COR-L47 (cell line): ENCODE measurements around the gene GNG13.
"Not testable (repeated sequence)": the region's sequence is repeated elsewhere in the genome, so short reads cannot be mapped to it uniquely, and the experiment has no call there.

Experiments used
- DNase-seq: peaks from one replicate; lab custom pipeline; 2025; lab: John Stamatoyannopoulos, UW

GNG13 gene

DNA sequence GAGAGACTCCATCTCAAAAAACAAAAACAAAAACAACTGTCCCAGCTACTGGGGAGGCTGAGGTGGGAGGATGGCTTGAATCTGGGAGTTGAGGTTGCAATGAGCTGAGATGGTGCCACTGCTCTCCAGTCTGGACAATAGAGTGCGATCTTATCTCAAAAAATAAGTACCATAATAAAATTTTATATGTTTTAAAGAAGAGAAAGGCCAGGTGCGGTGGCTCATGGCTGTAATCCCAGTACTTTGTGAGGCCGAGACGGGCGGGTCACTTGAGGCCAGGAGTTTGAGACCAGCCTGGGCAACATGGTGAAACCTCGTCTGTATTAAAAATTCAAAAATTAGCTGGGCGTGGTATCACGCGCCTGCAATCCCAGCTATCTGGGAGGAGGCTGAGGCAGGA is 23.7 kb downstream of the GNG13 start:
- no peak for DNase-seq

DNA sequence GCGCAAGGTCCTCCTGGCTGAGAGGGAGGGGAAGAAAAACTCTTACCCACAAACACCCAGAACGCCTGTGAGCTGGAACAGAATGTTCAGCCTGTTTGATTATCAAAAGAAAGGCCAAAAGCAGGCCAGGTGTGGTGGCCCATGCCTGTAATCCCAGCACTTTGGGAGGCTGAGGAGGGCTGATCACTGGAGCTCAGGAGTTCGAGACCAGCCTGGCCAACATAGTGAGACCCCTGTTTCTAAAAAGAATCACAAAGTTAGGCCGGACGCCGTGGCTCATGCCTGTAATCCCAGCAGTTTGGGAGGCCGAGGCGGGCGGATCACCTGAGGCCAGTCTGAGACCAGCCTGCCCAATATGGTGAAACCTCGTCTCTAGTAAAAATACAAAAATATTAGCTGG is 24.2 kb downstream of the GNG13 start:
- not testable (repeated sequence) for DNase-seq

DNA sequence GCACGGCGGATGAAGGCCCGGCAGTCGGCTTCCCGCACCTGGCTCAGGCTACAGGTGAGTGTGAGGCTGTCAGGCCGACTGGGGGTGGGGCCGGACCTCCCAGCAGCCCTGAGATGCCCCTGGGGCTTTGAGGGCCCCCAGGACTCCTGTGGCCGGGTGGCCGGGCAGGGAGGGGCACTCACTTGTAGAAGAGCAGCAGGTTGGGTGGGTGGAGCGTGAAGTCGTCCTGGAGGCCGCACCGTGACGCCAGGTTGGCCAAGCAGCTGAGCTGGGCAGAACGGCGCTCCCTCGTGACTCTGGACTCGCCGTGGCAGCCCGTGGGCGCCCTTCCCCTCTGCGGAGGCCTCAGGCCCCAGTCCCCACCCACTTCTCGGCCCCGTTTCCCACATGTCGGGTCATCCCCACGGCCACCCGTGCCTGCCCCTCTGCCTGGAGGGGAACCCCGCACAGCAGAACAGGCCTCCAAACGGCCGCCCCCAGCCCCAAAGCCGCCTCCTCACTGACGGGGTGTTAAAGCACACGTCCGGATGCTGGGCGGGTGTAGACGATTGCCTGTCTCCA is 25.2 kb downstream of the GNG13 start:
- DNase-seq, result no peak

DNA sequence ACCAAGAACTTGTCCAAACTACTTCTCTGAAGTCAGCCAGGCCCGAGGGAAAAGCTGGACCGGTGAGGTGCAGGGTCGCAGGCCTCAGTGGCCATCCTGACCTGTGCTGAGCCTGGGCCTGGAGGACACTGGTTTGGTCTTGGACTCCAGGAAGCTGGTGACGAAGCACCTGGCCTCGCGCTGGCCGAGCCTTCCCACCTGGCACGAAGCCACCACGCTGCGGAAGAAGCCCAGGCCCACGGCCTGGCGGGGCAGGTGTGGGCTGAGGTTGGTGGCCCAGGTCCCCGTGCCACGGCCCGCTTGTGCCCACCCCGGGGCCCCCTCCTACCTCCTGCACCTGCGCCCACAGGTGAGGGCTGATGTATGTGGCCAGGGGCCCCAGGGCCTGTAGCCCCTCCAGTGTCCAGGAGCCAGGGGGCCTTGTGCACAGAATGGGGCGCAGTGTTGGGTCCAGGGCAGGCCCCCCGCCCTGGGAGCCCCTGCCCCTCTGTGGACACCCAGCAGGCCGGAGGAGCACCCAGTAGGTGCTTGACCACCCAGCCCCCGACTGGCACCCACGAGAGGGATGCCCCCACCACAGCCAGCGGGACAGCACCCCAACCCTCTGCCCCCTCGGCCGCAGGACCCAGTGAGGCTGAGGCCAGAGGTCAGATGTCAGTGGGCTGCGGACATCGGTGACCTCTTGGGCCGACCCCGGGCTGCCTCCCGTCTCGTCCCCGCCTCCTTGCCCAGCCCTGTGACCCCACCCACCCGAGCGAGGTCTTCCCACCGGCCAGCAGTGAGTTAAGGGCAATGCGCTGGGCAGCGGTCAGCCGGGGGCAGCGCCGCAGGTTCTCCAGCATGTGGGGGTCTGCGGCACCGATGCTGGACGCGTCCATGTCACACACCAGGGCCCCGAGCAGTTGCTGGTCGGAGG is 26.2 kb downstream of the GNG13 start:
- no peak for DNase-seq

DNA sequence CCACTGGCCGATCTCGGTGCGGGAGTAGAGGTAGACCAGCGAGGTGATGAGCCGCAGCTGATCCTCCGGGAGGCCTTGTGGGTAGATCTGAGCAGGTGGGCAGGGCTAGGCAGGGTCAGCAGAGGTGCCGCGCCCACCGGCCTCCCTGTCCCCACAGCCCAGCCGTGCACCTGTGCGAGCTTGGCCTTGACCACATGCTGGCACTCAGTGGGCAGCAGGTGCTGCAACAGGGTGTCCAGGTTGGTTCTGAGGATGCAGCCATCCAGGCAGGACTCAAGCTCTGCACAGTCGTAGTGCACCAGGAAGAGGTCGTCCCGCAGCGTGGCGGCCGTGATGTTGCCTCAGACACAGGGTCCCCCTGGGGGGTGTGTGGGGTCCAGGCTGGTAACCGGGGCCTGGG is 27.6 kb downstream of the GNG13 start:
- no peak for DNase-seq

DNA sequence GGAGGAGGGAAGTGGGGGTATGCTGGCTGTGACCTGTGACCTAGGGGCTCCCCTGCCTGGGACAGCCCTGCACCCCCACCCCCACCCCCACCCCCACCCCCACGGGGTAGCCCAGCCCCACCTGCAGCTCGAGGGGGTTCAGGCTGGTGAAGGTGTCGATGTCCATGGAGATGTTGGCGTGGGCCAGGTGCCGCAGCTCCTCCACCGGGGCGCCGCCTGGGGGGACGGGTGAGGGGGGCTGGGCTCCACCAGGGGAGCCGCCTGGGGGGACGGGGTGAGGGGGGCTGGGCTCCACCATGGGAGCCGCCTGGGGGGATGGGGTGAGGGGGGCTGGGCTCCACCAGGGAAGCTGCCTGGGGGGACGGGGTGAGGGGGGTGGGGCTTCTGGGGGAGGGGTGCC is 30.1 kb downstream of the GNG13 start:
- no peak for DNase-seq

DNA sequence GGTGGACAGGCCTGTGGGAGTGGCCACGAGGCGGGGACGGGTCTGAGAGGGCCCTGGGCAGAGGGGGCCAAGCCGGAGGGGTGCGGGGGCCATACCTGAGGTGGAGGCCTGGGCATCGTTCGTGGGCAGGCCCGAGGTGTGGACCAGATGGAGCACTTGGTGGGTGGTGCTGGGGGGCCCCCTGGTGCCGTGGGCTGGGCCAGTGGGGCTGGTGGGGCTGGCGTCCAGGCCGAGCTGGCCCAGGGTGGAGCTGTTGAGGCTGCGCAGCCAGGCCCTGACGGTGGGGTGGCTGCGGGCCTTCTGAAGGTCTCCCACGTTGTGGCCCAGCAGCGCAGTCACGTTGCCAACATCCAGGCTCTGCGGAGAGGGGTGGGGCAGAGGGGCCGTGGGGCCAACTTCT is 30.6 kb downstream of the GNG13 start:
- no peak for DNase-seq

DNA sequence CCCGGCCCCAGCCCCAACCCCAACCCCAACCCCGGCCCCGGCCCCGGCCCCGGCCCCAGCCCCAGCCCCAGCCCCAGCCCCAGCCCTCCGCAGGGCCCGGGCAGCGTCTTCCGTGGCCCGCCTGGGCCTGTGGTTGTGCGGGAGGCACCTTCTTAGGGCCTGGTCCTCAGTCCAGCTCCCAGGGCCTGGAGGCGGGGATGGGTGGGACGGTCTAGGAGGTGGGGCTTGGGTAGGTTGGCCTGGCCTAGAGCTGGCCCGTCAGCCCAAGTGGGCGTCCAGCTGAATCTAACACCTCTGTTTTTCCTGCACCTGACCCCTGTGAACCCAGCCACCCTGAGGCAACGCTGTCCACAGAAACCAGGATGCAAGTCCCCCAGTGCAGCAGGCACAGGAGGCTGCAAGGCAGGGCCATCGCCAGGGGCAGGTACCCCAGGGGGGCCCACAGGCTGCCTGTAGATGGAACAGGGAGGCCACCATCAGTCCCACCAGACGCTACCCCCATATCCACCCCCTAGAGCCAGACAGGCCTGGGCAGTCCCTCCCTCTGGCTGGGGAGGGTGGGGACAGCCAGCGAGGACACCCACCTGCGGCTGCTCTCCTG is 31.2 kb downstream of the GNG13 start:
- DNase-seq, result no peak

DNA sequence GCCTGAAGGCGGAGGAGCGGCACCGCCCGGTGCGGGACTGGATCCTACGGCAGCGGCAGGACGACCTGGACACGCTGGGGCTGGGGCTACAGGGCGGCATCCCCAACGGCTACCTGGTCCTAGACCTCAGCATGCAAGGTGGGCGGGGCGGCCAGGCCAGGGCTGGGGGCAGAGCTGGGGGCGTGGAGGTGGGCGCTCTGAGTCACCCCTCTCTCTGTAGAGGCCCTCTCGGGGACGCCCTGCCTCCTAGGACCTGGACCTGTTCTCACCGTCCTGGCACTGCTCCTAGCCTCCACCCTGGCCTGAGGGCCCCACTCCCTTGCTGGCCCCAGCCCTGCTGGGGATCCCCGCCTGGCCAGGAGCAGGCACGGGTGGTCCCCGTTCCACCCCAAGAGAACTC is 32.1 kb downstream of the GNG13 start:
- no peak for DNase-seq

DNA sequence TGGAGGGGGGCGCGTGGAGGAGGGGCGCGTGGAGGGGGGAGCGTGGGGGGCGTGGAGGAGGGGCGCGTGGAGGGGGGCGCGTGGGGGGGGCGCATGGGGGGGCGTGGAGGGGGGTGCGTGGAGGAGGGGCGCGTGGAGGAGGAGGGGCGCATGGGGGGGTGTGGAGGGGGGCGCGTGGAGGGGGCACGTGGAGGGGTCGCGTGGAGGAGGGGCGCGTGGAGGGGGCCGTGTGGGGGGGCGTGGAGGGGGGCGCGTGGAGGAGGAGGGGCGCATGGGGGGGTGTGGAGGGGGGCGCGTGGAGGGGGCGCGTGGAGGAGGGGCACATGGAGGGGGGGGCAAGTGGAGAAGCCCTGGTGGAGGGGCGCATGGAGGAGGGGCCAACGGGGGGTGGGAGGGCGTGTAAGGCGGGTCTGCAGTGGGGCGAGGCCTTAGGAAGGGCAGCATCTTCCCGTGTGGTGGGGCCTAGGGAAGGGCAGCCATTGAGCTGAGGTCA is 32.7 kb downstream of the GNG13 start:
- no peak for DNase-seq

DNA sequence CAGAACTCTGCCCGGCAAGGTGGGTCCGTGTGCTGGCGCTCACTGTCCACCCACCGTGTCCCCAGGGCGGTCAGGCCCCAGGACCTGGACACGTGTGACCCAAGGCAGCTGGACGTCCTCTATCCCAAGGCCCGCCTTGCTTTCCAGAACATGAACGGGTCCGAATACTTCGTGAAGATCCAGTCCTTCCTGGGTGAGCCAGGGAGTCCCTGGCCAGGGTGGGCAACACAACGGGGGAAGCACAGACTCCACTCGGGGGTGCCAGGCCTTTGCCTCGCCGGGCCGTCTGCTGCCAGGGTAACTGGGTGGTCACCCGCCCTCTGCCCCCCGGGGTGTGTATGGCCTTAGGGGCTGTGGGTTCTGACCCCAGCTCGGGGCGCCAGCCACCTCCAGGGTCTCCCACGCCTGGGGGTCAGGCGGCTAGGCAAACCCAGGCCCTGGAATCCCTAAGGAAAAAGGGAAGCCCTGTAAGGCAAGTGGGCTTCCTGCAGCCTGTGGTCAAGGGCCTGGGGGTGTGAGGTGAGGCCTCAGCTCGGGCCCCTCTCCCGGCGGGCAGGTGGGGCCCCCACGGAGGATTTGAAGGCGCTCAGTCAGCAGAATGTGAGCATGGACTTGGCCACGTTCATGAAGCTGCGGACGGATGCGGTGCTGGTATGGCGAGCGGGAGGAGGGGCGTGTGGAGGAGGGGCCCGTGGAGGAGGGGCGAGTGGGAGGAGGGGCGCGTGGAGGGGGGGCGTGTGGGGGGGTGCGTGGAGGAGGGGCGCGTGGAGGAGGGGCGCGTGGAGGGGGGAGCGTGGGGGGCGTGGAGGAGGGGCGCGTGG is 33.5 kb downstream of the GNG13 start:
- no peak for DNase-seq

DNA sequence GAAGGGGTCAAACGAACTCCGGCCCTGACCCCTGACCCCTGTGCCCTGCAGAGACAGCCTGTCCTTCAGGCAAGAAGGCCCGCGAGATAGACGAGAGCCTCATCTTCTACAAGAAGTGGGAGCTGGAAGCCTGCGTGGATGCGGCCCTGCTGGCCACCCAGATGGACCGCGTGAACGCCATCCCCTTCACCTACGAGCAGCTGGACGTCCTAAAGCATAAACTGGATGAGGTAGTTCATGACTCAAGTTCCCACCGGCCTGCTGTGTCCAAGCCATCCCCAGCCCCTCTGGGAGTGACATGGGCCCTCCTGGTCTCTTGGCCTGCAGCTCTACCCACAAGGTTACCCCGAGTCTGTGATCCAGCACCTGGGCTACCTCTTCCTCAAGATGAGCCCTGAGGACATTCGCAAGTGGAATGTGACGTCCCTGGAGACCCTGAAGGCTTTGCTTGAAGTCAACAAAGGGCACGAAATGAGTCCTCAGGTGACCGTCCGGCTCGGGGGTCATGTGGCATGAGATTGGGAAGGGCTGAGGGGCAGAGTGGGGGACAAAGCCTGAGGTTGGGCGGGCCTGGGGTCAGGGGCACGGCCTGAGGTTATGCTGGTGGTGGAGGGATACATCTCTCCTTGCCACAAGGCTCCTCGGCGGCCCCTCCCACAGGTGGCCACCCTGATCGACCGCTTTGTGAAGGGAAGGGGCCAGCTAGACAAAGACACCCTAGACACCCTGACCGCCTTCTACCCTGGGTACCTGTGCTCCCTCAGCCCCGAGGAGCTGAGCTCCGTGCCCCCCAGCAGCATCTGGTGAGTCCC is 34.3 kb downstream of the GNG13 start:
- DNase-seq, result no peak

DNA sequence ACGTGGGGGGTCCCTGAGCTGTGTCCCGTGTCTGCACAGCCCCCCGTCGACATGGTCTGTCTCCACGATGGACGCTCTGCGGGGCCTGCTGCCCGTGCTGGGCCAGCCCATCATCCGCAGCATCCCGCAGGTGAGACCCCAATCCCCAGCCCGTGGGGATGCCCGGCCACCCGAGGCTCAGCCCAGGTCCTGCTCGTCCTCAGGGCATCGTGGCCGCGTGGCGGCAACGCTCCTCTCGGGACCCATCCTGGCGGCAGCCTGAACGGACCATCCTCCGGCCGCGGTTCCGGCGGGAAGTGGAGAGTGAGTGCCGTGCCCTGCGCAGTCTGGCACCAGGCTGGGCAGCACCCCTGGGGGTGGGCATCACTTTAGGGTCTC is 35.1 kb downstream of the GNG13 start:
- no peak for DNase-seq

DNA sequence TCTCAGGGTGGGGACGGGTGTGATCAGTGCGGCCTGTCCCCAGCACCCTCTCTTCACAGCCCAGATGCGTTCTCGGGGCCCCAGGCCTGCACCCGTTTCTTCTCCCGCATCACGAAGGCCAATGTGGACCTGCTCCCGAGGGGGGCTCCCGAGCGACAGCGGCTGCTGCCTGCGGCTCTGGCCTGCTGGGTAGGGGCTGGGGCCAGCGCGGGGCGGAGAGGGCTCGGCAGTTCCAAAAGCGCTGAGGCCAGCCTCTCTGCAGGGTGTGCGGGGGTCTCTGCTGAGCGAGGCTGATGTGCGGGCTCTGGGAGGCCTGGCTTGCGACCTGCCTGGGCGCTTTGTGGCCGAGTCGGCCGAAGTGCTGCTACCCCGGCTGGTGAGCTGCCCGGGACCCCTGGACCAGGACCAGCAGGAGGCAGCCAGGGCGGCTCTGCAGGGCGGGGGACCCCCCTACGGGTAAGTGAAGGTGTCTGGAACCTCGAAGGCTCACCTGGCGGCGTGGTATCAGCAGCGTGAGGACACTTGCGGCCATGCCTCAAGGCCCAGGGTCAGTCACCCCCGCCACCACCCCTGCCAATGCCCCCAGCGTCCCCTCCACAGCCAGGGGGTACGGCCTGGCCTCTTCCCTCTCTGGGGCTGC is 35.6 kb downstream of the GNG13 start:
- no peak for DNase-seq

DNA sequence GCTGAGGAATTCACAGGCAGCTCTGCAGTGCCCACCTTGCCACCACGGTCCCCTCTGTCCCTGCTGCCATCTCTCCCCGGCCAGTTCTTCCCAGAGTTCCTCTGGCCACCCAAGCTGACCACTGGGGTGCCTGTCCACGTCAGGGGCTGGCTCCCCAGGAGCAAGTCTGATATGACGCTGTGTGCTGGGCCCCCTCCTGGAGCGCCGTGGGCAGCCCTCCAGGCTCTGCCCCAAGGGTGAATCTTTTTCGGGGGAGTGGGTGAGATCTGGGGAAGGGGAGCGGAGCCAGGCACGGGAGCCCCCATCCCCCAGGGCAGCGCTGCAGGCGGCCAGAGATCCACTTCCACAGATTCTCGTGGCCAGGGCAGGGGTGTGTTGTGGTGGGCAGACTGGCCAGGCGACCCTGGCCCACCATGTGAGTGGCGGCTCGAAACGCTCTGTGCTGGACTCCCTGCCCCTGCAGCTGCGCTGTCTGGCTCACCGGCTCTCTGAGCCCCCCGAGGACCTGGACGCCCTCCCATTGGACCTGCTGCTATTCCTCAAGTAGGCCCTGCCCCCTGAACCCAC is 36.3 kb downstream of the GNG13 start:
- DNase-seq, result no peak

DNA sequence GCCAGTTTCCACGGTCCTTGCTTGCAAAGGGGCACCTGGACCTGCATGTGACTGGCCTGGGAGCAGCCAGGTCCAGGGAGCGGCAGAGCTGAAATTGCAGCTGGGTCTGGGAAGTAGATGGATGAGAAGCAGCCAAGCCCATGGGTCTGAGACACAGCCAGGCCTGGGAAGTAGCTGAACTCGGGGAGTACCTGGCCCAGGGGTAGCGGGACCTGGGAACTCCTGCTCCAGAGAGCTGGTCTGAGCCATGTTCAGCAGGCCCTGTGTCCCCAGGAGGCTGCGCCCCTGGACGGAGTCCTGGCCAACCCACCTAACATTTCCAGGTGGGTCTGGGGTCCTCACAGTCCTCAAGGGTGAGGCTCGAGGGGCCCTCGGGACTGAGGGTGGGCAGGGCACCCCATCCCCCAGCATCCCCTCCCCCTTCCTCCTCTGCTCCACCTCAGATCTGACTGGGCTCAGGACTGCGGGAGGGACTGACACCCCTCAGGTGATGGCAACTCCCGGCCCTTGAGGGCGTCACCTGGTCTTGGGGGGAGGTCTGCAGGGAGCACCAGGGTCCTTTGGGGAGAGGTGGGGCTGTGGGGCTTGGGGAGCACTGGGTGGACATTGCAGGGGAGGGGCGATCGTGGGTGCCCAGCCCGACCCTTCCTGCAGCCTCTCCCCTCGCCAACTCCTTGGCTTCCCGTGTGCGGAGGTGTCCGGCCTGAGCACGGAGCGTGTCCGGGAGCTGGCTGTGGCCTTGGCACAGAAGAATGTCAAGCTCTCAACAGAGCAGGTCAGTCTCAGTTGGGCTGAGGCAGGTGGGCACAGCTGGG is 37.0 kb downstream of the GNG13 start:
- no peak for DNase-seq

DNA sequence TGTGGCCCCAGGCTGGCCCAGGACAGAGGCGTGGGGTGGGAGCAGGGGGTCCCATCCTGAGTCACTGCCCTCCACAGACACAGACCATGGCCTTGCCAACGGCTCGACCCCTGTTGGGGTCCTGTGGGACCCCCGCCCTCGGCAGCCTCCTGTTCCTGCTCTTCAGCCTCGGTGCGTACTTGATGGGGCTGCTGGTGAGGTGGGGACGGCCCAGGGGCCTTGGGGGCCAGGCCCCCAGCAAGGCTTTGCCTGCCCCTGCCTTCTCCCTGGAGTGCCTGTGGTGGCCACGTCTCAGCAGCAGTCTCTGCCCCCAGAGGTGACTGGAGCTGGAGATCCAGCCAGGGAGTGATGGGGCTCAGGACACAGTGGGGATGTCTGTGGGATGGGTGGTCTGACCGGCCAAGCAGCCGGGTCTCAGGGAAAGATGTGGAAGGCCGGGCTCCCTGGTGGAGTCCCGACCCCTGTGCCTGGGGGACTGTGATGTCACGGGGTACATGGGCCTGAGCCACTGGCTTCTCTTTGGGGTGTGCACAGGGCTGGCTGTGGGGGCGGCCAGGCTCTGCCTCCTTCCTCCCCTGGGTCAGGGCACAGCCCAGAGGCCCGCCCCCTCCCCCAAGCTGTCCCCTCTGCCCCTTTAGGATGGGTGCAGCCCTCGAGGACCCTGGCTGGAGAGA is 37.8 kb downstream of the GNG13 start:
- DNase-seq, result no peak

DNA sequence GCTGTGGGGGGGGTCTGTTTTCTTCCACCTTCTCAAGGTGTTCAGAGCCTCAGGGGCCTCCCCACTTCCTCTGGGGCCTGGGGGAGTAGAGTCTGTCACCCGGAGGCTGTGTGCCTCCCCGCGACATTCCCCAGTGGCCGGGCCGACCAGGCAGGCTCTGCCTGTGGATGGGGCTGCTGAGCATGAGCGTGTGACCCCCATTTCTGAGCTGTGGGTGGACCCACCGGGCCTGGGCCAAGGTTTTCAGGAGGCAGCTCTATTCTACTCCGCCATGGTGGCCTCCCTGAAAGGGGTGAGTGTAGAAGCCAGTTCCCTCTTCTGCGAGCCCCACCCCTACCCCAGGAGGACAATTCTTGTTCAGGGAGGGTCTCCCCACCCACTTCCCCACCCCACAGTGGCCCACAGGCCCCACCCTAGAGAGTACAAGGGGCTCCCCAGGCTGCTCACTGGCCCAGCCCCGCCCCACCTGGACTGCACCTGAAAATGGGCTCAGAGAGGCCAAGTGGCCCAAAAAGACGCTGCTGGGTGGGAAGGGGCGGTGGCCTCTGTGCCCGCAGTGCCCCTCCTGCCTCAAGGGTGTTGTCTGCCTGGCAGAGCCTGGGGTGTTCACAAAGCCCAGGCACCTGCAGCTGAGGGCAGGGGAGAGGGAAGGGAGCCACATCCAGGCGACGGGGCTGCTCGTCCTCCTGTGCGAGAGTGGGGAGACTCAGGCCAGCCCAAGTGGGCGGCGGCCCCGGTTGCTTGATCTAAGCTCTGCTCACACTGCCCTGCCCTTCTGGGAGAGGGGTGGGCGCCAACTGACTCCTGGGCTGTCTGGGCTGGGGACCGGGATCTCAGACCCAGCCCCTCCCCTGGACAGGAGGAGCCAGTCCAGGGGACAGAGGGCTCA is 38.7 kb downstream of the GNG13 start:
- no peak for DNase-seq
